CD8-positive, alpha-beta memory T cell (primary cell): ENCODE measurements around the gene ZBED5. TPM values are rescaled to one million over a fixed set of nuclear protein-coding genes. Genes with fewer than 3 reads are reported as not detected.
"Not testable (repeated sequence)": the region's sequence is repeated elsewhere in the genome, so short reads cannot be mapped to it uniquely, and the experiment has no call there.

Experiments used
- CTCF ChIA-PET: fragments of 350-600 bp; sonication (Branson Sonifier 250); formaldehyde crosslinking; loops from one replicate; lab custom pipeline; 2021; ENCODE audit warnings: antibody characterized with exemption; lab: Charles Lee
- POLR2A ChIA-PET: fragments of 350-600 bp; sonication (Branson Sonifier 250); formaldehyde crosslinking; loops from one replicate; lab custom pipeline; 2021; ENCODE audit warnings: antibody characterized with exemption; lab: Charles Lee
- DNase-seq, 5 donors: peaks; one replicate each; pipeline versions ENCODE4 v3.0.0 to v3.0.0-alpha.2; 2020 to 2022; ENCODE audit warnings: mixed read lengths in 1 of 5
- H3K27ac ChIP-seq: one replicate; pipeline ENCODE4 v1.7.0; 2013; ENCODE audit warnings: low read depth, mild to moderate bottlenecking, low read length, moderate library complexity
- H3K27me3 ChIP-seq: 2 replicates; pipeline ENCODE4 v1.7.0; 2013; ENCODE audit warnings: low read length, mild to moderate bottlenecking; ENCODE audit not compliant: insufficient read depth, poor library complexity, severe bottlenecking
- H3K36me3 ChIP-seq: 2 replicates; pipeline ENCODE4 v1.7.0; 2013; ENCODE audit warnings: mild to moderate bottlenecking, low read length, moderate library complexity; ENCODE audit not compliant: insufficient read depth
- H3K4me1 ChIP-seq: 2 replicates; pipeline ENCODE4 v1.7.0; 2013; ENCODE audit warnings: mild to moderate bottlenecking, low read length, moderate library complexity; ENCODE audit not compliant: insufficient read depth
- H3K4me3 ChIP-seq: 2 replicates; pipeline ENCODE4 v1.7.0; 2013; ENCODE audit warnings: mild to moderate bottlenecking, low read length
- H3K9me3 ChIP-seq: 2 replicates; pipeline ENCODE4 v1.7.0; 2013; ENCODE audit warnings: mild to moderate bottlenecking, low read length
- H3K27ac Mint-ChIP-seq, 8 donors: one replicate each; pipeline ENCODE4 v1.8.0; 2020 to 2021; ENCODE audit warnings: mixed read lengths in 8 of 8, mild to moderate bottlenecking in 6 of 8, inconsistent platforms in 3 of 8, moderate library complexity in 3 of 8
- H3K27me3 Mint-ChIP-seq, 2 donors: one replicate each; pipeline ENCODE4 v1.8.0; 2020 to 2021; ENCODE audit warnings: mixed read lengths in 2 of 2, mild to moderate bottlenecking in 1 of 2, moderate library complexity in 1 of 2
- H3K36me3 Mint-ChIP-seq, 3 donors: one replicate each; pipeline ENCODE4 v1.8.0; 2020 to 2021; ENCODE audit warnings: mixed read lengths in 3 of 3, inconsistent platforms in 1 of 3, mild to moderate bottlenecking in 1 of 3
- H3K4me1 Mint-ChIP-seq, 3 donors: one replicate each; pipeline ENCODE4 v1.8.0; 2020 to 2021; ENCODE audit warnings: mixed read lengths in 3 of 3, inconsistent platforms in 1 of 3, mild to moderate bottlenecking in 1 of 3
- H3K4me3 Mint-ChIP-seq, 7 donors: one replicate each; pipeline ENCODE4 v1.8.0; 2020 to 2021; ENCODE audit warnings: mixed read lengths in 7 of 7, mild to moderate bottlenecking in 6 of 7, moderate library complexity in 4 of 7, inconsistent platforms in 2 of 7
- H3K9me3 Mint-ChIP-seq, 5 donors: one replicate each; pipeline ENCODE4 v1.8.0; 2020 to 2022; ENCODE audit warnings: mixed read lengths in 5 of 5, mild to moderate bottlenecking in 3 of 5, moderate library complexity in 2 of 5, inconsistent platforms in 1 of 5
- polyA plus RNA-seq: library from polyadenylated mRNA; unstranded; fragments of 300-500 nt; fragmentation: Illumina TruSeq; gene quantifications from one replicate; pipeline ENCODE4 v1.2.3, GENCODE V29; 2021
- total RNA-seq, 2 experiments: library from RNA; stranded (reverse); gene quantifications; one replicate each; pipeline ENCODE4 v1.2.3, GENCODE V29; 2021

The ZBED5 gene
- total and polyA plus RNA-seq, 3 experiments from 2014 or later = 15.1 to 51.9 (median 45.7) TPM

- Mint-ChIP-seq H3K27me3 (peaks cover 0 to 3% of the 10 kb centered on the region in 2 donors), H3K9me3 (no peaks in the 10 kb centered on the region), H3K27ac (no peak overlapping the region), H3K4me1 (no peaks in the 10 kb centered on the region), H3K36me3 (peaks cover 0 to 2% (median 0%) of the 10 kb centered on the region in 3 donors), H3K4me3 (no peak overlapping the region)
- no peak for DNase-seq
- Histone ChIP-seq H3K36me3 (no peaks in the 10 kb centered on the region), H3K9me3 (no peaks in the 10 kb centered on the region), H3K27me3 (no peaks in the 10 kb centered on the region), H3K4me1 (no peaks in the 10 kb centered on the region), H3K27ac (no peak overlapping the region), H3K4me3 (no peak overlapping the region)
- ChIA-PET CTCF (no interaction called here), POLR2A (no interaction called here)
Measured at GRCh38 chr11:10897150-10897549, 39.3 kb upstream of the ZBED5 start.

DNA sequence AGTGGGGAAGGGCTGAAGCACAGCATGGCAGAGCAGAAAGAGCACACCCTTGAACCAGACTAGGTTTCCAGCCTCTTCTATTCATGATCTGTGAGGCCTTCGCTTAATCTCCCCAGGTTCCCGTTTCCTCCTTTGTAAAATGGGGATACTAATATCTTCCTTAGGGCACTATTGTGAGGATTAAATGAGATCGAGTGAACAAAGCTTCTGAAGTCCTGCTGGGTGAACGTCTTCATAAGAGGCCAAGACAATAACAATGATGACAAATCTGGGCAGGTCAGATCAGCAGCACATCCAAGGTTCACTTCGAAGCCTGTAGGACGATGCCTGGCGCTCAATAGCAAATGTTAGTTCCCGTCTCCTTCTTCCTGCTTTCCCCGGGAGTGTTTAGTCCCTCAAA is 38.6 kb upstream of the ZBED5 start:
- POLR2A ChIA-PET = no interaction called here

GRCh38 chr11:10895285-10895684 is 37.4 kb upstream of the ZBED5 start:
- ChIA-PET POLR2A (no interaction called here), CTCF (no interaction called here)
- no peaks in the 10 kb centered on the region for H3K27me3 ChIP-seq
- peaks cover 0 to 4% (median 2%) of the 10 kb centered on the region in 3 donors for H3K36me3 Mint-ChIP-seq
- no peak for DNase-seq
- H3K4me1 ChIP-seq = no peaks in the 10 kb centered on the region
- H3K4me3 ChIP-seq = no peak overlapping the region
- H3K27ac ChIP-seq = no peak overlapping the region
- H3K4me3 Mint-ChIP-seq = no peak overlapping the region
- no peaks in the 10 kb centered on the region for H3K9me3 ChIP-seq
- no peak overlapping the region for H3K27ac Mint-ChIP-seq
- H3K27me3 Mint-ChIP-seq = peaks cover 0 to 4% of the 10 kb centered on the region in 2 donors
- peaks cover 0 to 5% (median 2%) of the 10 kb centered on the region in 5 donors for H3K9me3 Mint-ChIP-seq
- no peaks in the 10 kb centered on the region for H3K36me3 ChIP-seq
- H3K4me1 Mint-ChIP-seq = no peaks in the 10 kb centered on the region

More for the DNA sequence above, 38.6 kb upstream of the ZBED5 start:
- H3K4me1 ChIP-seq = no peaks in the 10 kb centered on the region
- Mint-ChIP-seq H3K36me3 (peaks cover 0 to 2% (median 0%) of the 10 kb centered on the region in 3 donors), H3K4me3 (no peak overlapping the region), H3K9me3 (no peaks in the 10 kb centered on the region), H3K4me1 (no peaks in the 10 kb centered on the region), H3K27ac (no peak overlapping the region), H3K27me3 (no peaks in the 10 kb centered on the region)
- CTCF ChIA-PET = no interaction called here
- H3K27me3 ChIP-seq = no peaks in the 10 kb centered on the region
- no peak overlapping the region for H3K4me3 ChIP-seq
- H3K27ac ChIP-seq = no peak overlapping the region
- no peak for DNase-seq
- no peaks in the 10 kb centered on the region for H3K36me3 ChIP-seq
- no peaks in the 10 kb centered on the region for H3K9me3 ChIP-seq

DNA sequence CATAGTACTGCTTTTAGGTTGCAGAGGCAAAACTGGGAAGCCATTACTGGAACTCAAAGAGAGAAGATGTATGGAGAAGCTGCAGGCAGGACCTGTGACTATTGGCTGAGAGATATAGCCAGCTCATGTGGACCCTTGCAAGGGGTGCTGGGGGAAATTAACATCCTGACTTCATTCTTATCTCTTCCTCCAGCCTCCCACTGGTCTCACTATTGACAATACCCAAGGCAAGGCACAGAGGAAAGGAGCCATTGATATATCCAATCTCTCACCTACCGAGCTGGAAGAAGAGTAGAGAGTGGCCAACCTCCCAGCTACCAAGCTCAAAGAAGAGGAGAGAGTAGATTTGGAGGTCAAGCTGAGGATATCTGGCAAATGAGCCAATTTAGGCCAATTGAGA is 36.8 kb upstream of the ZBED5 start:
- H3K4me3 ChIP-seq = no peak overlapping the region
- H3K4me1 Mint-ChIP-seq = no peaks in the 10 kb centered on the region
- no peaks in the 10 kb centered on the region for H3K4me1 ChIP-seq
- DNase-seq = no peak
- peaks cover 6 to 10% of the 10 kb centered on the region in 2 donors for H3K27me3 Mint-ChIP-seq
- ChIA-PET POLR2A (interaction anchor here (1.0 kb wide), 1 partner anchor 85 kb away, joined by 3 read pairs; the partner anchor contains the start of gene EIF4G2), CTCF (no interaction called here)
- H3K4me3 Mint-ChIP-seq = no peak overlapping the region
- H3K27ac ChIP-seq = no peak overlapping the region
- H3K36me3 ChIP-seq = no peaks in the 10 kb centered on the region
- H3K36me3 Mint-ChIP-seq = peaks cover 1 to 10% (median 4%) of the 10 kb centered on the region in 3 donors
- no peak overlapping the region for H3K27ac Mint-ChIP-seq
- no peaks in the 10 kb centered on the region for H3K27me3 ChIP-seq
- H3K9me3 Mint-ChIP-seq = peaks cover 4 to 11% (median 8%) of the 10 kb centered on the region in 5 donors
- H3K9me3 ChIP-seq = no peaks in the 10 kb centered on the region

DNA sequence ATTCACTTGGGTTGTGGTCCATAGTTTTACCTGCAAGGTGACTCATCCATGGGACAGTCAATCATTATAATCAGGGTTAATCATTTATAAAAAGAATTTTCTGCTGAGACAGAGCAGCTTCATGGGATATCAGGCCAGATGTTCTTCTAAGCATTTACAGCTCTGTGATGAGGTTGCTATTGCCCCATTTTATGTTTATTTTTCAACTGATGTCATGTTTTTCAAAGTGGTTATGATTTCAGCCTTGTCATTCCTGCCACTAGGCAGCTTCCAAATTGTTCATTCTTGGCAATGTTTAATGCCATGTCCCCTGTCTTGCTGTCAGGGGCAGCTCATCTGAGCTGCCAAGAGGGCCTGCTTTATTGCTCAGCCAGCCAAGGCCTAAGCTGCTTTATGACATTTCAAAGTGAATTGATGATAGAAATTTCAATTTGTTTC is 35.9 kb upstream of the ZBED5 start:
- Mint-ChIP-seq H3K9me3 (peaks cover 4 to 19% (median 12%) of the 10 kb centered on the region in 5 donors), H3K27ac (no peak overlapping the region), H3K36me3 (peaks cover 1 to 20% (median 4%) of the 10 kb centered on the region in 3 donors), H3K27me3 (peaks cover 10 to 15% of the 10 kb centered on the region in 2 donors), H3K4me1 (no peaks in the 10 kb centered on the region), H3K4me3 (no peak overlapping the region)
- Histone ChIP-seq H3K27ac (no peak overlapping the region), H3K4me1 (no peaks in the 10 kb centered on the region), H3K27me3 (no peaks in the 10 kb centered on the region), H3K4me3 (no peak overlapping the region), H3K9me3 (no peaks in the 10 kb centered on the region), H3K36me3 (no peaks in the 10 kb centered on the region)
- ChIA-PET POLR2A (interaction anchor here (1.0 kb wide), 1 partner anchor 85 kb away, joined by 3 read pairs; the partner anchor contains the start of gene EIF4G2), CTCF (no interaction called here)
- no peak for DNase-seq

GRCh38 chr11:10892250-10892649 is 34.4 kb upstream of the ZBED5 start:
- ChIA-PET POLR2A (no interaction called here), CTCF (interaction anchor here (1.0 kb wide), 1 partner anchor 14 kb away, joined by 3 read pairs; no protein-coding TSS in a partner anchor)
- no peaks in the 10 kb centered on the region for H3K36me3 ChIP-seq
- no peak overlapping the region for H3K4me3 ChIP-seq
- Mint-ChIP-seq H3K4me3 (no peak overlapping the region), H3K36me3 (peaks cover 1 to 22% (median 4%) of the 10 kb centered on the region in 3 donors), H3K9me3 (peaks cover 4 to 19% (median 12%) of the 10 kb centered on the region in 5 donors), H3K4me1 (no peaks in the 10 kb centered on the region), H3K27ac (no peak overlapping the region), H3K27me3 (peaks cover 10 to 18% of the 10 kb centered on the region in 2 donors)
- DNase-seq = no peak
- H3K4me1 ChIP-seq = no peaks in the 10 kb centered on the region
- H3K9me3 ChIP-seq = no peaks in the 10 kb centered on the region
- no peak overlapping the region for H3K27ac ChIP-seq
- H3K27me3 ChIP-seq = no peaks in the 10 kb centered on the region

DNA sequence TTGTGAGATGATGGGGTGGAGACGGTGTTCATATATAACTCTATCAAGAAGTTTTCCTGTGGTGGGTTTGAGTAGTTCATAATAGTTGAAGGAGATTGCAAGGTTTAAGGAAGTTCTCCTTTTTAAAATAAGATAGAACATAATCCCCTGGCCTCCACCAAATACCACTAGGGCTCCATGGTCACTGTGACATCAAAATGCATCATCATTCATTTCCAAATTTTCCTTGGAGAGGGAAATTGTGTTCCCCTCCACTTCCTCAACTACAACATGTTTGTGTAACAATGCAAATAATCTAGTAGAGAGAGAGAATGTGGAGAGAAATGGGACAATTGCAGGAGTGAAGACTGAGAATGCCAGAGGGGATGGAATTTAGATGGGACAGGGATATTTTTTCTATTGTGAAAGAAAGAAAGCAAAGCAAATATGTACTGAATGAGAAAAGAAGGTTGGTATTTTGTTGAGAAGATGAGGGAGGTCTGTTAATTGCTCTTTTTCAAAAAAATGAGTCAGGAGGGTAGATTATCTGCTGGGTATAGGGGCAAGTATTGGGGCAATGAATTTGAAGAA is 33.4 kb upstream of the ZBED5 start:
- H3K27me3 ChIP-seq = no peaks in the 10 kb centered on the region
- H3K9me3 ChIP-seq = no peaks in the 10 kb centered on the region
- H3K9me3 Mint-ChIP-seq = peaks cover 4 to 19% (median 12%) of the 10 kb centered on the region in 5 donors
- CTCF ChIA-PET = interaction anchor here (1.0 kb wide), 1 partner anchor 13 kb away, joined by 3 read pairs; no protein-coding TSS in a partner anchor
- H3K36me3 Mint-ChIP-seq = peaks cover 1 to 25% (median 4%) of the 10 kb centered on the region in 3 donors
- H3K27ac Mint-ChIP-seq = no peak overlapping the region
- H3K36me3 ChIP-seq = no peaks in the 10 kb centered on the region
- no peaks in the 10 kb centered on the region for H3K4me1 ChIP-seq
- peaks cover 10 to 18% of the 10 kb centered on the region in 2 donors for H3K27me3 Mint-ChIP-seq
- POLR2A ChIA-PET = no interaction called here
- H3K4me3 ChIP-seq = no peak overlapping the region
- no peak for DNase-seq
- no peak overlapping the region for H3K27ac ChIP-seq
- H3K4me1 Mint-ChIP-seq = no peaks in the 10 kb centered on the region
- H3K4me3 Mint-ChIP-seq = no peak overlapping the region

GRCh38 chr11:10890083-10890482 is 32.2 kb upstream of the ZBED5 start:
- H3K4me3 Mint-ChIP-seq, H3K4me1 Mint-ChIP-seq, CTCF ChIA-PET, H3K9me3 ChIP-seq, H3K27me3 ChIP-seq, H3K4me1 ChIP-seq, H3K27ac ChIP-seq, H3K36me3 ChIP-seq, DNase-seq, H3K4me3 ChIP-seq, POLR2A ChIA-PET: not testable (repeated sequence)
- Mint-ChIP-seq H3K27me3 (peaks cover 10 to 18% of the 10 kb centered on the region in 2 donors), H3K9me3 (peaks cover 4 to 19% (median 12%) of the 10 kb centered on the region in 5 donors), H3K36me3 (peaks cover 1 to 25% (median 4%) of the 10 kb centered on the region in 3 donors), H3K27ac (peak overlapping the region in 1 of 8 donors; percentile 30)
